Fibroblast of lung (primary cell): ENCODE data around the gene STK16. TPM values are rescaled to one million over a fixed set of nuclear protein-coding genes. Genes with fewer than 3 reads are reported as not detected.

Source experiments
- DNase-seq, 2 donors: peaks; one replicate each; pipeline versions ENCODE4 v3.0.0 to v3.0.0-alpha.2; 2010; ENCODE audit warnings: low read depth in 2 of 2
- H2AFZ ChIP-seq: 2 replicates; pipeline ENCODE4 v1.5.1; 2012; ENCODE audit warnings: low read length, control low read depth, inconsistent platforms
- H3K27ac ChIP-seq: 2 replicates; pipeline ENCODE4 v1.5.1; 2011; ENCODE audit warnings: low read length, control low read depth; ENCODE audit not compliant: insufficient read depth
- H3K27me3 ChIP-seq: 2 replicates; pipeline ENCODE4 v1.5.1; 2011; ENCODE audit warnings: mild to moderate bottlenecking, low read length; ENCODE audit not compliant: control insufficient read depth, insufficient read depth
- H3K36me3 ChIP-seq: 2 replicates; pipeline ENCODE4 v1.5.1; 2011; ENCODE audit warnings: low read length; ENCODE audit not compliant: control insufficient read depth, insufficient read depth
- H3K4me1 ChIP-seq: 2 replicates; pipeline ENCODE4 v1.5.1; 2011; ENCODE audit warnings: low read length; ENCODE audit not compliant: control insufficient read depth, insufficient read depth; ENCODE audit errors: extremely low read depth
- H3K4me2 ChIP-seq: 2 replicates; pipeline ENCODE4 v1.5.1; 2011; ENCODE audit warnings: low read length, control low read depth; ENCODE audit not compliant: insufficient read depth; ENCODE audit errors: extremely low read depth
- H3K4me3 ChIP-seq, 4 experiments: fragments of 200-600 bp in 1 of 4; sonication (generic) in 1 of 4; replicated peaks in 1 of 4; 2 replicates each; pipeline ENCODE4 v1.5.1; 2011 to 2016; ENCODE audit warnings: low read length in 4 of 4, low read depth in 3 of 4, mild to moderate bottlenecking in 3 of 4, control low read depth in 2 of 4, inconsistent platforms in 1 of 4, mixed read lengths in 1 of 4; ENCODE audit not compliant: insufficient read depth in 1 of 4; ENCODE audit errors: control extremely low read depth in 1 of 4
- H3K79me2 ChIP-seq: 2 replicates; pipeline ENCODE4 v1.5.1; 2012; ENCODE audit warnings: mild to moderate bottlenecking, low read length, inconsistent platforms; ENCODE audit not compliant: control insufficient read depth, insufficient read depth
- H3K9ac ChIP-seq: 2 replicates; pipeline ENCODE4 v1.5.1; 2011; ENCODE audit warnings: mild to moderate bottlenecking, low read length, control low read depth; ENCODE audit not compliant: insufficient read depth
- H3K9me3 ChIP-seq: 2 replicates; pipeline ENCODE4 v1.5.1; 2012; ENCODE audit warnings: low read depth, low read length; ENCODE audit not compliant: control insufficient read depth, insufficient read depth
- H4K20me1 ChIP-seq: 2 replicates; pipeline ENCODE4 v1.5.1; 2011; ENCODE audit warnings: low read length; ENCODE audit not compliant: control insufficient read depth, insufficient read depth; ENCODE audit errors: extremely low read depth
- EZH2 ChIP-seq: IDR thresholded peaks from 2 replicates; pipeline ENCODE4 v1.5.1; 2012; ENCODE audit warnings: low read length, control low read depth, mild to moderate bottlenecking; ENCODE audit errors: missing control alignments
- polyA plus RNA-seq, 2 donors: library from polyadenylated mRNA; depleted of rRNA in 1 of 2; stranded (reverse) in 1 of 2; unstranded in 1 of 2; fragments of >200 nt; gene quantifications; 2 replicates each; pipeline ENCODE4 v1.2.1, GENCODE V29; 2011 to 2012; ENCODE audit warnings: missing spikeins in 1 of 2
- total RNA-seq: library from RNA; depleted of rRNA; stranded (reverse); fragments of >200 nt; gene quantifications from 2 replicates; pipeline ENCODE4 v1.2.1, GENCODE V29; 2014
- TF ChIP-seq, protein P1 (sequence below), 2 donors: IDR thresholded peaks in 1 of 2; conservative IDR thresholded peaks in 1 of 2; 1 replicate in 1 of 2; 2 replicates in 1 of 2; pipeline ENCODE4 v1.5.1; 2011 to 2012; ENCODE audit warnings: low read length in 2 of 2, control low read depth in 1 of 2, inconsistent platforms in 1 of 2, low read depth in 1 of 2, mild to moderate bottlenecking in 1 of 2

The STK16 gene
- total and polyA plus RNA-seq, 2 donors (not counting 1 experiment from before 2014, with no cell fraction given), result 30.7 to 35.7 TPM

DNA sequence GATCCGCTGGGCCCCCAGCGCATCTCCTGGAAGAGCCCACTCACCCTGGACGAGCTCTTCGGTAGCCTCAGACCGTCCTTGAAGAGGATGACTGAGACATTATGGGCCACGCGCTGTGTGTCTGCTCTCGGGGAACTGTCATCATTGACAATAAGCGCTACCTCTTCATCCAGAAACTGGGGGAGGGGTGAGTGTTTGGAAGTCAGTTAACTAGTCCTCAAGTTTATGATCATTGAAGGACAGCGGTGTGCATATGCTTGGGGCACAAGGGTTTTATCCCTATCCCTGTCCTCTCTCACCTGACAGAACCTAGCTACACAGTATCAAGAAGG lies 586 bp downstream of the STK16 start:
- Histone ChIP-seq H2AFZ (no peak overlapping the region), H3K9me3 (no peaks in the 10 kb centered on the region), H3K4me2 (peak overlapping the region; percentile 92), H3K27ac (peak overlapping the region; percentile 99), H3K4me1 (peaks cover 18% of the 10 kb centered on the region), H3K27me3 (no peaks in the 10 kb centered on the region), H3K79me2 (peaks cover 15% of the 10 kb centered on the region), H3K36me3 (peaks cover 18% of the 10 kb centered on the region), H4K20me1 (no peaks in the 10 kb centered on the region), H3K4me3 (peak overlapping the region; percentile 87 to 95 (median 94)), H3K9ac (peak overlapping the region; percentile 98)
- TF ChIP-seq, protein P1, sequence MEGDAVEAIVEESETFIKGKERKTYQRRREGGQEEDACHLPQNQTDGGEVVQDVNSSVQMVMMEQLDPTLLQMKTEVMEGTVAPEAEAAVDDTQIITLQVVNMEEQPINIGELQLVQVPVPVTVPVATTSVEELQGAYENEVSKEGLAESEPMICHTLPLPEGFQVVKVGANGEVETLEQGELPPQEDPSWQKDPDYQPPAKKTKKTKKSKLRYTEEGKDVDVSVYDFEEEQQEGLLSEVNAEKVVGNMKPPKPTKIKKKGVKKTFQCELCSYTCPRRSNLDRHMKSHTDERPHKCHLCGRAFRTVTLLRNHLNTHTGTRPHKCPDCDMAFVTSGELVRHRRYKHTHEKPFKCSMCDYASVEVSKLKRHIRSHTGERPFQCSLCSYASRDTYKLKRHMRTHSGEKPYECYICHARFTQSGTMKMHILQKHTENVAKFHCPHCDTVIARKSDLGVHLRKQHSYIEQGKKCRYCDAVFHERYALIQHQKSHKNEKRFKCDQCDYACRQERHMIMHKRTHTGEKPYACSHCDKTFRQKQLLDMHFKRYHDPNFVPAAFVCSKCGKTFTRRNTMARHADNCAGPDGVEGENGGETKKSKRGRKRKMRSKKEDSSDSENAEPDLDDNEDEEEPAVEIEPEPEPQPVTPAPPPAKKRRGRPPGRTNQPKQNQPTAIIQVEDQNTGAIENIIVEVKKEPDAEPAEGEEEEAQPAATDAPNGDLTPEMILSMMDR (conservative IDR thresholded peaks at IDR 0.05 in 1 of 2, IDR thresholded peaks at IDR 0.05 in 1 of 2; ENCODE audit: low read depth in 1 of 2, low read length in 2 of 2), result no peak
- TF ChIP-seq EZH2, result no peak
- DNase-seq, result no peak

DNA sequence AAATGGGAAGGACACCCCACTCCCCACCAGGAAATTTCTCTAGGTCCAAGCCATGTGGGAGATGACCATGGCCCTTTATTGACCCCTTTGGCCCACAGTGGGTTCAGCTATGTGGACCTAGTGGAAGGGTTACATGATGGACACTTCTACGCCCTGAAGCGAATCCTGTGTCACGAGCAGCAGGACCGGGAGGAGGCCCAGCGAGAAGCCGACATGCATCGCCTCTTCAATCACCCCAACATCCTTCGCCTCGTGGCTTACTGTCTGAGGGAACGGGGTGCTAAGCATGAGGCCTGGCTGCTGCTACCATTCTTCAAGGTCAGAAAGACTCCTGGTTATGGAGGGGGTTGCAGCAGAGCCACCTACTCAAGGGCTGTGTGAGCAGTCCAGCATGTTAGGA lies 1.3 kb downstream of the STK16 start:
- H3K4me2 ChIP-seq, result no peak overlapping the region
- H3K79me2 ChIP-seq, result peaks cover 15% of the 10 kb centered on the region
- H3K27me3 ChIP-seq, result no peaks in the 10 kb centered on the region

DNA sequence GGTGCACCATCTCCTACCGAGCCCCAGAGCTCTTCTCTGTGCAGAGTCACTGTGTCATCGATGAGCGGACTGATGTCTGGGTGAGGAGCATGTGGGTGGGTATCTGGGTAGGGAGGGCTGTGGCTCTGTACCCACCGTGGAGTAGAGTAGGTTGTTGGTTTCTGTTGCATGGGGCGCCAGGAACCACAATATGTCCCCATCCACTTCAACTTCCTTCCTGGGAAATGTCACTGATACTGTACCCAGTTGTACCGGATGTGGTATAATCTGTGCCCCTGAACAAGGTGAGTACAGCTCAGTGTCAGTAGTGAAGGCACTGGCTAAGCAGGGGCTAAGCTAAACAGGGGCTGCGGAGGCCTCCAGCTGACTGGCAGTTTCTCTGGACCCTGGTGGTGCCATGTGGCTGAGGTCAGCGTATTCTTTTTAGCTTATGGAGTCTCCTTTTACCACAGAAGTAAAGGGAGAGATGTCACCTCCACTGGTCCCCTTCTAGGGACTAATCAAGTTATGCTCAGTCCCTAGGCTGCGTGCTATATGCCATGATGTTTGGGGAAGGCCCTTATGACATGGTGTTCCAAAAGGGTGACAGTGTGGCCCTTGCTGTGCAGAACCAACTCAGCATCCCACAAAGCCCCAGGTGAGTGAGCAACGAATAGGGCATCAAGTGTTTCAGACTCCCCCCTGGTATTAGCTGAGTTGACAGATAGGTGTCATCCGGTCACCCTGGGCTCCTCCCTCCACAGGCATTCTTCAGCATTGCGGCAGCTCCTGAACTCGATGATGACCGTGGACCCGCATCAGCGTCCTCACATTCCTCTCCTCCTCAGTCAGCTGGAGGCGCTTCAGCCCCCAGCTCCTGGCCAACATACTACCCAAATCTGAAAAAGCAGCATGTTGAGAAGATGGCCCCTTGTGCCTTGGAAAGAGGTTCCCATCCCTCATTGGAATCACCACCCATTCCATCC lies 2.7 kb downstream of the STK16 start:
- H4K20me1 ChIP-seq, result no peaks in the 10 kb centered on the region
- peaks cover 18% of the 10 kb centered on the region for H3K4me1 ChIP-seq
- no peak overlapping the region for H3K4me3 ChIP-seq
- peaks cover 2% of the 10 kb centered on the region for H3K27me3 ChIP-seq
- H3K79me2 ChIP-seq, result peaks cover 15% of the 10 kb centered on the region
- H3K9me3 ChIP-seq, result no peaks in the 10 kb centered on the region
- no peak overlapping the region for H3K4me2 ChIP-seq
- H2AFZ ChIP-seq, result no peak overlapping the region
- H3K9ac ChIP-seq, result no peak overlapping the region
- no peak for DNase-seq
- TF ChIP-seq, protein P1 (conservative IDR thresholded peaks at IDR 0.05 in 1 of 2, IDR thresholded peaks at IDR 0.05 in 1 of 2; ENCODE audit: low read depth in 1 of 2, low read length in 2 of 2), result no peak
- no peak for TF ChIP-seq EZH2
- peak overlapping the region; percentile 4 for H3K27ac ChIP-seq
- H3K36me3 ChIP-seq, result peaks cover 18% of the 10 kb centered on the region

More for the DNA sequence above, 1.3 kb downstream of the STK16 start:
- Histone ChIP-seq H3K9ac (no peak overlapping the region), H3K36me3 (peaks cover 18% of the 10 kb centered on the region), H3K9me3 (no peaks in the 10 kb centered on the region), H3K4me1 (peaks cover 18% of the 10 kb centered on the region), H4K20me1 (no peaks in the 10 kb centered on the region), H3K27ac (no peak overlapping the region), H3K4me3 (peak overlapping the region in 2 of 4 experiments; percentile 87 to 95), H2AFZ (no peak overlapping the region)
- TF ChIP-seq, protein P1 (conservative IDR thresholded peaks at IDR 0.05 in 1 of 2, IDR thresholded peaks at IDR 0.05 in 1 of 2; ENCODE audit: low read depth in 1 of 2, low read length in 2 of 2), result no peak
- TF ChIP-seq EZH2, result no peak
- DNase-seq, result no peak
